Retinal pigment epithelial cell (primary cell): ENCODE measurements around the gene ZSWIM7.

Source experiments
- DNase-seq: peaks from one replicate; pipeline ENCODE4 v3.0.0-alpha.2; 2010; ENCODE audit warnings: low read depth
- H3K4me3 ChIP-seq: 2 replicates; pipeline ENCODE4 v1.5.1; 2011; ENCODE audit warnings: mild to moderate bottlenecking, low read length, control low read depth, moderate library complexity
- CTCF ChIP-seq: conservative IDR thresholded peaks from 2 replicates; pipeline ENCODE4 v1.5.1; 2011; ENCODE audit warnings: low read depth, low read length, control low read depth, inconsistent platforms

ZSWIM7 gene

GRCh38 chr17:15969463-15969862 is 30.0 kb downstream of the ZSWIM7 start:
- DNase-seq, result no peak
- no peak overlapping the region for H3K4me3 ChIP-seq
- TF ChIP-seq CTCF, result no peak

GRCh38 chr17:15967706-15968399 is 31.7 kb downstream of the ZSWIM7 start:
- no peak overlapping the region for H3K4me3 ChIP-seq
- no peak for DNase-seq
- no peak for TF ChIP-seq CTCF

GRCh38 chr17:15966879-15967248 is 32.6 kb downstream of the ZSWIM7 start:
- DNase-seq, result no peak
- H3K4me3 ChIP-seq, result peak overlapping the region; percentile 15
- TF ChIP-seq CTCF, result no peak

- DNase-seq, result peak; percentile 83
- no peak for TF ChIP-seq CTCF
- peak overlapping the region; percentile 15 for H3K4me3 ChIP-seq
Observed at GRCh38 chr17:15966183-15966878, 33.2 kb downstream of the ZSWIM7 start.

GRCh38 chr17:15965528-15965927 is 34.0 kb downstream of the ZSWIM7 start:
- TF ChIP-seq CTCF, result no peak
- no peak for DNase-seq
- H3K4me3 ChIP-seq, result no peak overlapping the region

- DNase-seq, result no peak
- no peak for TF ChIP-seq CTCF
- H3K4me3 ChIP-seq, result no peak overlapping the region
Observed at GRCh38 chr17:15963670-15964110, 35.8 kb downstream of the ZSWIM7 start.

- TF ChIP-seq CTCF, result no peak
- no peak for DNase-seq
- no peak overlapping the region for H3K4me3 ChIP-seq
Observed at GRCh38 chr17:15958484-15958854, 41.0 kb downstream of the ZSWIM7 start.
